ENCODE measurements around the gene RCVRN. TPM values are rescaled to one million over a fixed set of nuclear protein-coding genes. Genes with fewer than 3 reads are reported as not detected.

RCVRN gene
- total and polyA plus RNA-seq, 9 of the 15 experiments (the other 6 are each of a cell fraction or from before 2014, with no cell fraction given): not detected

GRCh38 chr17:9898812-9899211 is 6.3 kb downstream of the RCVRN start:
- Histone ChIP-seq H4K20me1 (replicated peaks; ENCODE audit: control insufficient read depth, insufficient read depth, low read length) (no peaks in the 10 kb centered on the region), H2AFZ (ENCODE audit: low read depth, low read length) (no peak overlapping the region), H3K27me3 (ENCODE audit: control insufficient read depth in 2 of 2, insufficient read depth in 2 of 2, low read length in 2 of 2) (peaks cover 0 to 5% of the 10 kb centered on the region in 2 experiments; a peak in 2 of 5 replicates), H3K9me3 (replicated peaks; ENCODE audit: control insufficient read depth, insufficient read depth, low read depth, low read length) (no peaks in the 10 kb centered on the region), H3K4me3 (no peak overlapping the region), H3K36me3 (ENCODE audit: control insufficient read depth, insufficient read depth, low read length) (no peaks in the 10 kb centered on the region), H3K4me2 (ENCODE audit: insufficient read depth, low read length) (no peak overlapping the region), H3K9ac (ENCODE audit: insufficient read depth in 1 of 2, low read depth in 2 of 2, low read length in 2 of 2) (no peak overlapping the region), H3K79me2 (ENCODE audit: control insufficient read depth, insufficient read depth, low read length) (no peaks in the 10 kb centered on the region), H3K9me1 (ENCODE audit: control insufficient read depth, insufficient read depth, low read length) (no peaks in the 10 kb centered on the region), H3K4me1 (replicated peaks in 1 of 2; ENCODE audit: control insufficient read depth in 2 of 2, insufficient read depth in 2 of 2, low read length in 2 of 2) (no peaks in the 10 kb centered on the region), H3K27ac (ENCODE audit: extremely low read depth, low read depth, low read length) (no peak overlapping the region)
- in situ Hi-C loops (cut with MboI) (no loop called here), intact Hi-C loops (cut with micrococcal nuclease) (no loop called here)
- FAIRE-seq (no peak), DNase-seq (ENCODE audit: extremely low read depth in 1 of 4, low spot score in 3 of 4) (no peak), ATAC-seq (no peak)
- TF ChIP-seq CBFA2T3 (IDR thresholded peaks at IDR 0.05): no peak
- no peak for TF ChIP-seq SUPT5H (IDR thresholded peaks at IDR 0.05)
- TF ChIP-seq E2F8 (IDR thresholded peaks at IDR 0.05; ENCODE audit: low read depth, partially characterized antibody): no peak
- no peak for TF ChIP-seq ZNF609 (CRISPR knock-in tag; IDR thresholded peaks at IDR 0.05; ENCODE audit: borderline replicate concordance)
- no peak for TF ChIP-seq HCFC1 (IDR thresholded peaks at IDR 0.05; ENCODE audit: low read depth, low read length)
- no peak for TF ChIP-seq TEAD4 (IDR thresholded peaks at IDR 0.05; ENCODE audit: low read length)
- TF ChIP-seq TEAD4 (CRISPR knock-in tag; IDR thresholded peaks at IDR 0.05; ENCODE audit: borderline replicate concordance): no peak
- no peak for TF ChIP-seq ZNF655 (CRISPR knock-in tag; IDR thresholded peaks at IDR 0.05)
- TF ChIP-seq BRF2 (IDR thresholded peaks at IDR 0.05; ENCODE audit: borderline replicate concordance, insufficient read depth, insufficient read length): no peak
- TF ChIP-seq ZBTB8A (IDR thresholded peaks at IDR 0.05; ENCODE audit: partially characterized antibody): no peak
- no peak for TF ChIP-seq CBX1 (IDR thresholded peaks at IDR 0.05; ENCODE audit: low read depth)
- ChIA-PET CTCF (ENCODE audit: low intra/inter-chr PET ratio) (no interaction called here), POLR2A (no interaction called here)
- 0% methylated on average over 6 of the region's 8 CpGs for WGBS (ENCODE audit: insufficient coverage, low coverage, missing lambda C conversion rate)
- BruUV-seq (replicated peaks): no TSS peak

All from K562 (cell line).